PC-9 (cell line): ENCODE results near the gene RNF220.
"Not testable (repeated sequence)": the region's sequence is repeated elsewhere in the genome, so short reads cannot be mapped to it uniquely, and the experiment has no call there.

Experiments used
- EZH2 ChIP-seq: fragments of 200-600 bp; sonication (generic); IDR thresholded peaks from 2 replicates; pipeline ENCODE4 v1.8.0; 2017; ENCODE audit warnings: antibody characterized with exemption, low read depth
- TF ChIP-seq, protein P1 (sequence below): fragments of 200-600 bp; sonication (generic); conservative IDR thresholded peaks from 2 replicates; pipeline ENCODE4 v1.6.1; 2017; ENCODE audit warnings: mixed run types, antibody characterized with exemption, mild to moderate bottlenecking, moderate library complexity

DNA sequence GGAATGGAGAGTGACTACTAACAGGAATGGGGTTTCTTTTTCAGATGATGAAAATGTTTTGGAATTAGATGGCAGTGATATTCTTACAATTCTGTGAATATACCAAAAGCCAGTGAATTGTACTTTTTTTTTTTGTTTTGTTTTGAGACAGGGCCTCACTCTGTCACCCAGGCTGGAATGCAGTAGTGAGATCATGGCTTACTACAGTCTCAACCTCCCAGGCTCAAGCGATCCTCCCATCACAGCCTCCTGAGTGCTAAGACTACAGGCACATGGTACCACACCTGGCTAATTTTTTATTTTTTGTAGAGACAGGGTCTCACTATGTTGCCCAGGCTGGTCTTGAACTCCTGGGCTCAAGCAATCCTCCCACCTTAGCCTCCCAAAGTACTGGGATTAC, 261.7 kb downstream of the RNF220 start:
- TF ChIP-seq, protein P1, sequence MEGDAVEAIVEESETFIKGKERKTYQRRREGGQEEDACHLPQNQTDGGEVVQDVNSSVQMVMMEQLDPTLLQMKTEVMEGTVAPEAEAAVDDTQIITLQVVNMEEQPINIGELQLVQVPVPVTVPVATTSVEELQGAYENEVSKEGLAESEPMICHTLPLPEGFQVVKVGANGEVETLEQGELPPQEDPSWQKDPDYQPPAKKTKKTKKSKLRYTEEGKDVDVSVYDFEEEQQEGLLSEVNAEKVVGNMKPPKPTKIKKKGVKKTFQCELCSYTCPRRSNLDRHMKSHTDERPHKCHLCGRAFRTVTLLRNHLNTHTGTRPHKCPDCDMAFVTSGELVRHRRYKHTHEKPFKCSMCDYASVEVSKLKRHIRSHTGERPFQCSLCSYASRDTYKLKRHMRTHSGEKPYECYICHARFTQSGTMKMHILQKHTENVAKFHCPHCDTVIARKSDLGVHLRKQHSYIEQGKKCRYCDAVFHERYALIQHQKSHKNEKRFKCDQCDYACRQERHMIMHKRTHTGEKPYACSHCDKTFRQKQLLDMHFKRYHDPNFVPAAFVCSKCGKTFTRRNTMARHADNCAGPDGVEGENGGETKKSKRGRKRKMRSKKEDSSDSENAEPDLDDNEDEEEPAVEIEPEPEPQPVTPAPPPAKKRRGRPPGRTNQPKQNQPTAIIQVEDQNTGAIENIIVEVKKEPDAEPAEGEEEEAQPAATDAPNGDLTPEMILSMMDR: not testable (repeated sequence)
- not testable (repeated sequence) for TF ChIP-seq EZH2
